ENCODE measurements around the gene MVB12B. TPM values are rescaled to one million over a fixed set of nuclear protein-coding genes. Genes with fewer than 3 reads are reported as not detected.

MVB12B gene
- total RNA-seq, 1 experiment from 2014 or later: 6.1 TPM

GRCh38 chr9:126381195-126381594 is 54.6 kb downstream of the MVB12B start:
- no peak for DNase-seq (ENCODE audit: low read depth)

- no peak for DNase-seq (ENCODE audit: low read depth)
Observed at GRCh38 chr9:126383406-126384046, 56.9 kb downstream of the MVB12B start.

GRCh38 chr9:126384926-126385325 is 58.3 kb downstream of the MVB12B start:
- DNase-seq (ENCODE audit: low read depth): no peak

GRCh38 chr9:126386088-126386487 is 59.5 kb downstream of the MVB12B start:
- no peak for DNase-seq (ENCODE audit: low read depth)

GRCh38 chr9:126386776-126387175 is 60.1 kb downstream of the MVB12B start:
- no peak for DNase-seq (ENCODE audit: low read depth)

- no peak for DNase-seq (ENCODE audit: low read depth)
Observed at GRCh38 chr9:126388964-126389708, 62.5 kb downstream of the MVB12B start.

GRCh38 chr9:126389992-126390391 is 63.4 kb downstream of the MVB12B start:
- no peak for DNase-seq (ENCODE audit: low read depth)

GRCh38 chr9:126390923-126391322 is 64.3 kb downstream of the MVB12B start:
- DNase-seq (ENCODE audit: low read depth): no peak

GRCh38 chr9:126391713-126392661 is 65.4 kb downstream of the MVB12B start:
- DNase-seq (ENCODE audit: low read depth): no peak

- no peak for DNase-seq (ENCODE audit: low read depth)
Observed at GRCh38 chr9:126392662-126393371, 66.2 kb downstream of the MVB12B start.

GRCh38 chr9:126393876-126394275 is 67.2 kb downstream of the MVB12B start:
- DNase-seq (ENCODE audit: low read depth): no peak

GRCh38 chr9:126394802-126395201 is 68.2 kb downstream of the MVB12B start:
- DNase-seq (ENCODE audit: low read depth): no peak

GRCh38 chr9:126395439-126396212 is 69.0 kb downstream of the MVB12B start:
- DNase-seq (ENCODE audit: low read depth): peak; percentile 80

GRCh38 chr9:126397056-126397455 is 70.4 kb downstream of the MVB12B start:
- no peak for DNase-seq (ENCODE audit: low read depth)

GRCh38 chr9:126398403-126399058 is 71.9 kb downstream of the MVB12B start:
- DNase-seq (ENCODE audit: low read depth): peak; percentile 85

- peak; percentile 58 for DNase-seq (ENCODE audit: low read depth)
Observed at GRCh38 chr9:126399251-126399650, 72.6 kb downstream of the MVB12B start.

- no peak for DNase-seq (ENCODE audit: low read depth)
Observed at GRCh38 chr9:126399789-126400188, 73.2 kb downstream of the MVB12B start.

GRCh38 chr9:126400571-126400970 is 73.9 kb downstream of the MVB12B start:
- DNase-seq (ENCODE audit: low read depth): no peak

- DNase-seq (ENCODE audit: low read depth): no peak
Observed at GRCh38 chr9:126401107-126401506, 74.5 kb downstream of the MVB12B start.

GRCh38 chr9:126401581-126401980 is 75.0 kb downstream of the MVB12B start:
- DNase-seq (ENCODE audit: low read depth): no peak

All from Daoy (cell line).